T-cell (primary cell): ENCODE measurements around the gene MLST8. TPM values are rescaled to one million over a fixed set of nuclear protein-coding genes. Genes with fewer than 3 reads are reported as not detected.

Source experiments
- ATAC-seq, 4 experiments: fragments of 200-7000 bp in 3 of 4; fragments of 150-1000 bp in 1 of 4; cut with Tn5 transposase; replicated peaks in 1 of 4; 1 replicate in 3 of 4; 2 replicates in 1 of 4; pipeline ENCODE4 v1.10.0; 2021; ENCODE audit warnings: moderate library complexity in 3 of 4, mild to moderate bottlenecking in 2 of 4, moderate number of reproducible peaks in 1 of 4
- CTCF ChIA-PET, 2 donors: fragments of 300-600 bp; sonication (Branson Sonifier 250); formaldehyde crosslinking; loops; one replicate each; lab custom pipeline; 2022; ENCODE audit warnings: antibody characterized with exemption in 2 of 2; lab: Charles Lee
- POLR2A ChIA-PET, 2 donors: fragments of 300-600 bp; sonication (Branson Sonifier 250); formaldehyde crosslinking; loops; one replicate each; lab custom pipeline; 2022; ENCODE audit warnings: antibody characterized with exemption in 2 of 2; lab: Charles Lee
- DNase-seq, 35 experiments: peaks; one replicate each; pipeline versions ENCODE4 v3.0.0 to v3.0.0-alpha.2; 2013 to 2023
- H3K27ac ChIP-seq: one replicate; pipeline ENCODE4 v1.5.1; 2013; ENCODE audit warnings: low read length
- H3K27me3 ChIP-seq, 2 experiments: replicated peaks in 1 of 2; 1 replicate in 1 of 2; 2 replicates in 1 of 2; pipeline versions ENCODE4 v1.6.1 to v1.7.0; 2013; ENCODE audit warnings: low read length in 1 of 2, mixed read lengths in 1 of 2; ENCODE audit not compliant: control insufficient read depth in 2 of 2, insufficient read depth in 2 of 2; ENCODE audit errors: extremely low read depth in 1 of 2
- H3K36me3 ChIP-seq, 2 donors: 1 replicate in 1 of 2; 2 replicates in 1 of 2; pipeline versions ENCODE4 v1.6.1 to v1.7.0; 2013; ENCODE audit warnings: low read length in 1 of 2; ENCODE audit not compliant: control insufficient read depth in 2 of 2, insufficient read depth in 1 of 2; ENCODE audit errors: extremely low read depth in 1 of 2
- H3K4me1 ChIP-seq, 2 experiments: 1 replicate in 1 of 2; 2 replicates in 1 of 2; pipeline versions ENCODE4 v1.6.1 to v1.7.0; 2013; ENCODE audit warnings: low read length in 2 of 2, mixed read lengths in 1 of 2; ENCODE audit not compliant: insufficient read depth in 2 of 2, control insufficient read depth in 1 of 2; ENCODE audit errors: extremely low read depth in 1 of 2
- H3K4me3 ChIP-seq, 2 donors: 1 replicate in 1 of 2; 2 replicates in 1 of 2; pipeline versions ENCODE4 v1.5.1 to v1.7.0; 2013; ENCODE audit warnings: mild to moderate bottlenecking in 2 of 2, low read length in 1 of 2, moderate library complexity in 1 of 2; ENCODE audit not compliant: control insufficient read depth in 1 of 2; ENCODE audit errors: extremely low read depth in 1 of 2
- H3K9me3 ChIP-seq: 2 replicates; pipeline ENCODE4 v1.7.0; 2013
- H3K27ac Mint-ChIP-seq, 2 donors: one replicate each; pipeline ENCODE4 v1.8.0; 2020 to 2021; ENCODE audit warnings: mild to moderate bottlenecking in 2 of 2, mixed read lengths in 2 of 2
- H3K27me3 Mint-ChIP-seq, 2 donors: one replicate each; pipeline ENCODE4 v1.8.0; 2021 to 2022; ENCODE audit warnings: mixed read lengths in 2 of 2
- H3K36me3 Mint-ChIP-seq: one replicate; pipeline ENCODE4 v1.8.0; 2021; ENCODE audit warnings: mixed read lengths
- H3K4me1 Mint-ChIP-seq, 3 donors: one replicate each; pipeline ENCODE4 v1.8.0; 2020 to 2022; ENCODE audit warnings: mixed read lengths in 3 of 3, mild to moderate bottlenecking in 1 of 3
- H3K4me3 Mint-ChIP-seq, 3 donors: one replicate each; pipeline ENCODE4 v1.8.0; 2020 to 2022; ENCODE audit warnings: mild to moderate bottlenecking in 3 of 3, mixed read lengths in 3 of 3, moderate library complexity in 3 of 3
- H3K9me3 Mint-ChIP-seq, 3 donors: one replicate each; pipeline ENCODE4 v1.8.0; 2020 to 2022; ENCODE audit warnings: mixed read lengths in 3 of 3
- WGBS: methylation state at CpG from one replicate; pipeline ENCODE4 v1.1.5; 2013; ENCODE audit warnings: missing lambda C conversion rate; ENCODE audit not compliant: insufficient coverage; 5-methylcytosine and 5-hydroxymethylcytosine counted together
- total RNA-seq, 35 experiments: library from RNA in 6 of 35; stranded (reverse) in 6 of 35; fragments of 120-200 nt in 1 of 35; gene quantifications; one replicate each; pipeline versions ENCODE4 v1.2.1 to v1.2.4 and lab custom pipeline; 2013 to 2026

MLST8 gene
- total RNA-seq, 5 donors from 2014 or later (not counting 1 experiment from before 2014, with no cell fraction given), result 26.2 to 32.5 (median 30.2) TPM

GRCh38 chr16:2234813-2235170 is 29.5 kb downstream of the MLST8 start:
- Histone ChIP-seq H3K9me3 (no peaks in the 10 kb centered on the region), H3K36me3 (peaks cover 23 to 47% of the 10 kb centered on the region in 2 donors), H3K4me1 (peaks cover 2 to 15% of the 10 kb centered on the region in 2 experiments), H3K4me3 (no peak overlapping the region), H3K27me3 (peaks cover 0 to 40% of the 10 kb centered on the region in 2 experiments), H3K27ac (no peak overlapping the region)
- H3K27me3 Mint-ChIP-seq, result peaks cover 0 to 4% of the 10 kb centered on the region in 2 donors
- ChIA-PET CTCF (no interaction called here), POLR2A (no interaction called here)
- no peak for DNase-seq
- peaks cover 26% of the 10 kb centered on the region for H3K36me3 Mint-ChIP-seq
- H3K9me3 Mint-ChIP-seq, result no peaks in the 10 kb centered on the region
- peaks cover 0 to 2% (median 1%) of the 10 kb centered on the region in 3 donors for H3K4me1 Mint-ChIP-seq
- H3K27ac Mint-ChIP-seq, result no peak overlapping the region
- no peak overlapping the region for H3K4me3 Mint-ChIP-seq
- 93% methylated on average over 16 of the region's 18 CpGs for WGBS
- no peak for ATAC-seq

DNA sequence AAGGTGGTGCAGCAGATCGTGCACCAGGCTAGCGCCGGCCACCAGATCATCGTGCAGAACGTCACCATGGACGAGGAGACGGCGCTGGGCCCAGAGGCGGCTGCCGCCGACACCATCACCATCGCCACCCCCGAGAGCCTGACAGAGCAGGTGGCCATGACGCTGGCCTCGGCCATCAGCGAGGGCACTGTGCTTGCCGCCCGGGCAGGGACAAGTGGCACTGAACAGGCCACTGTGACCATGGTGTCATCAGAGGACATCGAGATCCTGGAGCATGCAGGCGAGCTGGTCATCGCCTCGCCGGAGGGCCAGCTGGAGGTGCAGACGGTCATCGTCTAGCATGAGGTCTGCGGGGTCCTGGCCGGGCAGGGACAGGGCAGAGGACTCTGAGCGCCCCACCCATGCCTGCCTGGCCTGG is 30.0 kb downstream of the MLST8 start:
- Mint-ChIP-seq H3K9me3 (no peaks in the 10 kb centered on the region), H3K27me3 (peaks cover 0 to 4% of the 10 kb centered on the region in 2 donors), H3K36me3 (peaks cover 22% of the 10 kb centered on the region), H3K4me1 (peaks cover 0 to 2% (median 1%) of the 10 kb centered on the region in 3 donors), H3K4me3 (no peak overlapping the region), H3K27ac (no peak overlapping the region)
- H3K9me3 ChIP-seq, result no peaks in the 10 kb centered on the region
- peaks cover 0 to 40% of the 10 kb centered on the region in 2 experiments for H3K27me3 ChIP-seq
- ATAC-seq, result no peak
- no peak overlapping the region for H3K27ac ChIP-seq
- CTCF ChIA-PET, result no interaction called here
- 94% methylated on average over 25 of the region's 28 CpGs for WGBS
- H3K4me1 ChIP-seq, result peaks cover 2 to 15% of the 10 kb centered on the region in 2 experiments
- peaks cover 20 to 44% of the 10 kb centered on the region in 2 donors for H3K36me3 ChIP-seq
- POLR2A ChIA-PET, result no interaction called here
- no peak overlapping the region for H3K4me3 ChIP-seq
- DNase-seq, result no peak

DNA sequence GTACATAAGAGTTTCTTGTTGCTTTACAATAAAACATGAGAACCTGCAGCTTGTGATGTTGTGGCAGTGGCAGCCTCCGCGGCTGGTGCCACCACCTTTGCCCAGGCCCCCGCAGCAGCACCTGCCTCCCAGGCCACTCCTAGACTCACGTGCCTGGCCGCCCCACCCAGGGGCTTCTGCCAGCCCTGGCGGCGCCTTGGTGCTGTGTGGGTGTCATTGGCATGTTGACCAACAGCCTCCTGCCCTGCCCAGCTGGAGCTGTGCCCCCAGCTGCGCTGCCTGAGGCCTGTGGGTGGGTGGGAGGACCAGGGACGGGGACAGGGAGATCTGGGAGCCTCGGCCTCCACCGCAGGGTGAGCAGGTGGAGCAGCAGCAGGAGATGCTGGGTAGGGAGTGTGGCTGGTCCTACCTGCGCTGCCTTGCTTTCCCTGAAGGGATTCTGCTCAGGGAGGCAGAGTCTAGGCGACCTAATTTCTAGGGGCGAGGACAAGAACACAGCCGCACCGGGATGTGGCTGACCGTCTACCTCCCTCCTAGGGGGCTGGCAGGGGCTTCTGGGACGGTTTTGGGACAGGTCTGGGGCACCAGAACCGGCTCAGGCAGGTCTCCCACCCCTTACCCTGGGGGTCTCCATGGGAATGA is 30.6 kb downstream of the MLST8 start:
- Mint-ChIP-seq H3K4me1 (peaks cover 0 to 2% (median 1%) of the 10 kb centered on the region in 3 donors), H3K27ac (no peak overlapping the region), H3K27me3 (peaks cover 0 to 4% of the 10 kb centered on the region in 2 donors), H3K9me3 (no peaks in the 10 kb centered on the region), H3K4me3 (peak overlapping the region in 1 of 3 donors; percentile 15), H3K36me3 (peaks cover 22% of the 10 kb centered on the region)
- Histone ChIP-seq H3K4me3 (no peak overlapping the region), H3K27ac (no peak overlapping the region), H3K9me3 (no peaks in the 10 kb centered on the region), H3K36me3 (peaks cover 20 to 42% of the 10 kb centered on the region in 2 donors), H3K27me3 (peaks cover 0 to 40% of the 10 kb centered on the region in 2 experiments), H3K4me1 (peaks cover 2 to 15% of the 10 kb centered on the region in 2 experiments)
- no peak for ATAC-seq
- CTCF ChIA-PET, result no interaction called here
- DNase-seq, result no peak
- WGBS, result 87% methylated on average over 16 of the region's 19 CpGs
- POLR2A ChIA-PET, result no interaction called here

DNA sequence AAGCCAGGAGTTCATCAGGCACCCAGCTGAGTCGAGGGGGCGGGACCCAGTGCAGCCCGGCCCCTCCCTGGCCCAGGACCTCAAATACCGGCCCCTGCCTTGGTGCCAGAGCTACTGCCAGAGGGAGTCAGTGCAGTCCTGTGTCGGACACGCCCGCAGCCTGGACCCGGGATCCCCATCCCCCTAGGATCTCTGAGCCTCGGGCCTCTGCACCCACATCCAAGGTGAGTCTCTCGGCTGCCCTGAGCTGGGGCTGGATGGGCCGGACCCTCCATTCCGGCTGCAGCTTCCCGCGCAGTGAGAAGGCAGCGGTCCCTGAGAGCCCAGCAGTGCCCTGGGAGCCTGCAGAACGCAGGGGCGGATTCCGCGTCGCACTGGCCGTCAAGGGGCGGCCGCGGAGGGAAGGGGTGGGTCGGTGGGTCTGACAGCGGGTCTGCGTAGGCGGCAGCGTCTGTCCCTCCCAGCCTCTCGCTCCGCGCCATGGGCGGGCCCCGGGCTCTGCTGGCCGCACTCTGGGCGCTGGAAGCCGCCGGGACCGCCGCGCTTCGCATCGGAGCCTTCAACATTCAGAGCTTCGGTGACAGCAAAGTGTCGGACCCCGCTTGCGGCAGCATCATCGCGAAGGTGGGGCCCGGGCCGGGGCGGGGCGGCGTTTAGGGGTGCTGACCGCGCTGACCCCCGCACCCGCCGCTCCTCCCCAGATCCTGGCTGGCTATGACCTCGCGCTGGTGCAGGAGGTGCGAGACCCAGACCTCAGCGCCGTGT is 31.3 kb downstream of the MLST8 start, which contains the start of gene DNASE1L2:
Gene DNASE1L2 (plus strand): TSS at position 108 of the 765 bp plus-strand sequence. CDS start 373 bp downstream, at position 481.
- Histone ChIP-seq H3K36me3 (peaks cover 20 to 35% of the 10 kb centered on the region in 2 donors), H3K9me3 (no peaks in the 10 kb centered on the region), H3K4me1 (peaks cover 2 to 15% of the 10 kb centered on the region in 2 experiments), H3K27ac (no peak within 1 kb of the TSS), H3K27me3 (peaks cover 0 to 37% of the 10 kb centered on the region in 2 experiments), H3K4me3 (no peak within 1 kb of the TSS)
- H3K4me3 Mint-ChIP-seq, result peak within 1 kb of the TSS in 1 of 3 donors; percentile 15
- POLR2A ChIA-PET, result no interaction called here
- CTCF ChIA-PET, result no interaction called here
- H3K27me3 Mint-ChIP-seq, result peaks cover 0 to 4% of the 10 kb centered on the region in 2 donors
- H3K4me1 Mint-ChIP-seq, result peaks cover 0 to 2% (median 1%) of the 10 kb centered on the region in 3 donors
- no peak within 1 kb of the TSS for H3K27ac Mint-ChIP-seq
- ATAC-seq (peak in 1 of 4 experiments; percentile 21), DNase-seq (no peak)
- no peaks in the 10 kb centered on the region for H3K9me3 Mint-ChIP-seq
- 29% methylated on average over 64 of the region's 64 CpGs for WGBS
- peaks cover 18% of the 10 kb centered on the region for H3K36me3 Mint-ChIP-seq

GRCh38 chr16:2237102-2237482 is 31.8 kb downstream of the MLST8 start:
- Mint-ChIP-seq H3K4me1 (peaks cover 0 to 2% (median 1%) of the 10 kb centered on the region in 3 donors), H3K27me3 (peaks cover 0 to 4% of the 10 kb centered on the region in 2 donors), H3K9me3 (no peaks in the 10 kb centered on the region), H3K36me3 (peaks cover 12% of the 10 kb centered on the region), H3K4me3 (no peak overlapping the region), H3K27ac (no peak overlapping the region)
- Histone ChIP-seq H3K36me3 (peaks cover 20 to 29% of the 10 kb centered on the region in 2 donors), H3K4me3 (no peak overlapping the region), H3K9me3 (no peaks in the 10 kb centered on the region), H3K4me1 (peaks cover 2 to 15% of the 10 kb centered on the region in 2 experiments), H3K27me3 (peaks cover 0 to 32% of the 10 kb centered on the region in 2 experiments), H3K27ac (no peak overlapping the region)
- no peak for DNase-seq
- POLR2A ChIA-PET, result no interaction called here
- no peak for ATAC-seq
- CTCF ChIA-PET, result no interaction called here
- WGBS, result 23% methylated on average over 40 of the region's 40 CpGs

- Mint-ChIP-seq H3K27ac (no peak overlapping the region), H3K27me3 (peaks cover 0 to 4% of the 10 kb centered on the region in 2 donors), H3K9me3 (no peaks in the 10 kb centered on the region), H3K4me3 (no peak overlapping the region), H3K36me3 (peaks cover 16% of the 10 kb centered on the region), H3K4me1 (peaks cover 0 to 2% (median 1%) of the 10 kb centered on the region in 3 donors)
- DNase-seq, result no peak
- Histone ChIP-seq H3K4me3 (no peak overlapping the region), H3K4me1 (peaks cover 2 to 15% of the 10 kb centered on the region in 2 experiments), H3K36me3 (peaks cover 16 to 29% of the 10 kb centered on the region in 2 donors), H3K27ac (no peak overlapping the region), H3K27me3 (peaks cover 0 to 31% of the 10 kb centered on the region in 2 experiments), H3K9me3 (no peaks in the 10 kb centered on the region)
- no peak for ATAC-seq
- WGBS, result 42% methylated on average over 65 of the region's 65 CpGs
- ChIA-PET POLR2A (no interaction called here), CTCF (interaction anchor here in 1 of 2 donors (0.6 kb wide), 1 partner anchor 14 kb away, joined by 3 read pairs; the partner anchor contains the start of gene ECI1)
These were observed 32.4 kb downstream of the MLST8 start for GRCh38 chr16:2237493-2238149.
